Kidney glomerular epithelial cell (primary cell): ENCODE measurements around the gene ATP10B.
"Not testable (repeated sequence)": the region's sequence is repeated elsewhere in the genome, so short reads cannot be mapped to it uniquely, and the experiment has no call there.

Experiments
- DNase-seq: peaks from one replicate; lab custom pipeline; 2025; lab: John Stamatoyannopoulos, UW

ATP10B gene

GRCh38 chr5:160750938-160751657 is 100.9 kb downstream of the ATP10B start:
- no peak for DNase-seq

- DNase-seq: no peak
These were observed 102.3 kb downstream of the ATP10B start for GRCh38 chr5:160749682-160750081.

- DNase-seq: no peak
These were observed 103.0 kb downstream of the ATP10B start for GRCh38 chr5:160749026-160749425.

DNA sequence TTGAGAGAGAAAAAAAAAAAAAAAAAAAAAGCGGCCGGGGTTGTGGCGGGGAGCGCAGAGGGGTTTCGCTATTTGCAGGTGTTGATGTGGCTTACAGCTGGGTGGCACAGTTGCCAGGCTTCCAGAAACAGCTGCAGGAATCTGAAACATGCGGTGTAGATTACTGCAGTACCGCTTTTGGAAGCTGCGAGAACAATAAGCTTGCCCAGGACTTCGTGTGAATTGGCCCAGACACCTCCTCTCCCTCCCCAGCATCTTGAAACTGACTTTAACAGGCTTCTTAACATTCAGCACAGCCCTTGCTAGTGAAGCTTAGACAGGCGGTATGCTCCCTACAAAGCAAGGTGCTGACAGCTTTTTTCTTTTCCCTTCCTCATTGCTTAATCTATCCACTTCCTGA is 104.0 kb downstream of the ATP10B start:
- DNase-seq: no peak

DNA sequence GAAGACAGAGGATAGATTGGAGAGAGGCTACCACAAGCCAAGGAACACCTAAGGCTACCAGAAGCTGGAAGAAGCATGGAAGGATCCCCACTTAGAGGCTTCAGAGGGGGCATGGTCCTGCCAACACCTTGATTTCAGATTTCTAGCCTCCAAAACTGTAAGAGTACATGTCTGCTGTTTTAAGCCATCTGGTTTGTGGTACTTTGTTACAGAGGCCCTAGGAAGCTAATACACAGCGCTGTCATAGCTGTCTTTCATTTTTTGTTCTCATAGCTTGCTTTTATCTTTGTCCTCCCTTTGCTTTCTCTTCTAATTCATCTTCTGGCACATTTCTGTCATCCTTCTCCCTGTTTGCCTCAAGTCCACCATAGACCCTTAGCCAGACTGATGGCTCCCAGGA is 104.5 kb downstream of the ATP10B start:
- no peak for DNase-seq

DNA sequence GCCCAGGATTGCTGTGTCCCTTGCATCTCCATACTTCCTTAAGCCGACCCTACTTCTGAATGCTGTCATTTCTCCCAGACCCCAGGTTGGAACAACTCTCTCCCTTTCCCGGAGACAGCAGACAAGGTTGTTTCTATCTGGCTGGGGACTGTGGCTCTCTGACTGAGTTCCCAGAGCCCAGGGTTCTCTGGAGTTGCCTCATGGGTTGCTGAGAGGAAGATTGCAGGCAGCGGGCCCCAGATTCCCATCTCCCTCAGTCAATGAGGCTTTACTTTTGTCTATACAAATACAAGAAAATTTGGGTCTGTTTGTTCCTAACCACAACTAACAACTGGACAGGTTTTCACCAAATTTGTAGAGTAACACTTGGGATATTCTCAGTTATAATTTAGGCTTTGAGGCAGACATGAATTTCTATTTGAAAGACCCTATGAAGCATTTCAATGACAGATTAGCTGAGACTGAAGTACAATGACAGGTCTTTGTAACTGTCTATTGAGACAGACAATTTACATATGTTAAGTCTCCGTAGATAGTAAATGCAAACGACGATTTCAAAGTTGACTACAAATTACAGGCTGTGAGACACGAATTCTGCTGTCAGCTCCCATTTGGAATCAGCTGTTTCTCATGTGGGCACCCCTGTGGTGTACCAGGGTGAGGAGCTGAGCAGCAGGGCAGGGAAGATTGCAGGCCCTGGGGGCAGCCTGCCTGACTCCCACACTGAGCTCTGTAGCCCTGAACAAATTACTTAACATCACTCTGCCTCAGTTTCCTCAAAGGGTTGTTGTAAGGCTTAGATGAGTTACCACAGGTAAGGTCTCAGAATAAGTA is 107.5 kb downstream of the ATP10B start:
- DNase-seq: no peak

- DNase-seq: no peak
These were observed 109.0 kb downstream of the ATP10B start for GRCh38 chr5:160743027-160743426.

DNA sequence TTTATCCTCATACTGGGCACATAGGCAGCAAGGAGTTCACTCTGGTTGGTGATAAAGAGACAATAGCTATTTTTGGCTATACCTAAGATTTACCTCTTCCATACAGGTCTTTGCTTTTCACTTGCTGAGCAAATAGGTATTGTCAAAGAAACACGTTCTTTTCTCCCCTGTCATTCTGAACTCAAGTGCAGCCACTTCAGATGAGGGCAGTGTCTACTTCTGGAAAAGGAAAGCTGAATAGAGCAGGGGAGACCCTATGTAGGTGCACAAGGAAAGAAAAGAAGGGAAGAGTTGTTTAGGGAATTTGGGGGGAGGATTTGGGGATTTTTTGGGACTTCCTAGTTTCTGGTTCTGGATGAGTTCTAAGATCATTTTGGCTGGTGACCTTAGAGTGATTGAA is 109.6 kb downstream of the ATP10B start:
- no peak for DNase-seq

DNA sequence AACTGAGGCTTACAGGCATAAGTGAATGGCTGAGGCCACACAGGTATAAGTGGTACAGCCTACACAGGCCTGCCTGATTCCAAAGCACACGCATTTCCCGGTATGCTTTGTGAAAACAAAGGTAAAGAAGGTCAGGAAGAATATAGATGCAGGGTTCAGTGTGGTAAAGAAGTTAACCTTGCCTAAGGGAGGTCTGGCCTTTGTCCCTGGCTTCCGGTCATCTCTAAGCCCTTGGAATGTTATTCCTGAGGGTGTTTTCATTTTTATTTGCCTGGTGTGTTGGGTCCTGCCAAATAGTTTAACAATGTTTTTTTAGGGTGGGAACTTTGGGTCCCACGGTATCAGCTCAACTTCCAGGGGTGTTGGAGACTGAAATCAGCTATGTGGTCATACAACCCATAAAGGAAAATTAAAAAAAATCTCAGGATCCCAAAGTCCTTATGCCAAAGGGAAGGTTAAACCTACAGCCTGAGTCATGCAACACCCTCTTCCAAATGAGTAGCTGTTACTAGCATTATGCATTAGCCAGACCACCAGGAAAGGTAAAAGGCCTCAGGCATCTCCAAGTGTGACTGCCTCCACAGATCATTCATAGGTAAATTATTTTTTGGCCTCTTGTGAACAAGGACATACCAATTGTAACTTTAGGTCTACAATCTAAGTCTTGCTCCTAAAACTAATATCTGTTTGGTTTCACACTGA is 124.6 kb downstream of the ATP10B start:
- no peak for DNase-seq

DNA sequence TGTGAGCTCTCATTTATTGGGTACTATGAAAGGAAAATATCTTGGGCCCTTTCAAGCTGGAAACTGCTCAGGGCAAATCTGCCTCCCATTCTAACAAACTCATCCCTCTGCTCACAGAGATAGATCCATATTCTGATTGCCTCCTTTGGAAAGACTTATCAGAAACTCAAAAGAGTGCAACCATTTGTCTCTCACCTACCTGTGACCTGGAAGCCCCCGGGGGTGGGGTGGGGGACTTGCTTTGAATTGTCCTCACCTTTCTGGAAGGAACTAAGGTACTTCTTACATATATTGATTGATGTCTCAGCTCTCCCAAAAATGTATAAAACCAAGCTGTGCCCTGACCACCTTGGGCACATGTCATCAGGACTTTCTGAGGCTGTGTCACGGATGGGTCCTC is 125.3 kb downstream of the ATP10B start:
- no peak for DNase-seq

DNA sequence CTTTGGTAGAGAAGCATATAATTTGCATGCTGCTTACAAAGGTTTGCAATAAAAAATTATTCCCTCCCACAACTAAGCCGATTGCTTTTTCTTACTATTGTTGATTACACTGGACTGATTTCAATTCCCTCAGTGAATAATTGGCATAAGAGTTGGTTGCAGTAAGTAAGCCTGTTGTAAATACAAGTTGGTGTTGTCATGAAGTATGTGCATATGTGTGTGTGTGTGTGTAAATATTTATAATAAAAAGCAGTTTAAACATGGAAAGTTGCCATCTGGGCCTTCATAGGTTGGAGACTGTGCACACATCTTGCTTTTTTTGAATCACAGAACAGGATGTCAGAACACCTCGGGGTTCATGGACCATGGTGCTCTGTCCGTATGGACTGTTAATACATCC is 131.2 kb downstream of the ATP10B start:
- no peak for DNase-seq

DNA sequence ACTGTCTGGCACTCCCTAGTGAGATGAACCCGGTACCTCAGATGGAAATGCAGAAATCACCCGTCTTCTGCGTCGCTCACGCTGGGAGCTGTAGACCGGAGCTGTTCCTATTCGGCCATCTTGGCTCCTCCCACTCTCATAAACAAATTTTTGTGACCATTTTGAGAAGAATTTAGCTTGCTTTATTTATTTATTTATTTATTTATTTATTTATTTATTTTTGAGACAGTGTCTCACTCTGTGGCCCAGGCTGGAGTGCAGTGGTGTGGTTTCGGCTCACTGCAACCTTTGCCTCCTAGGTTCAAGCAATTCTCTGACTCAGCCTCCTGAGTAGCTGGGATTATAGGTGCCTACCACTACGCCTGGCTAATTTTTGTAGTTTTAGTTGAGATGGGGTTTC is 136.5 kb downstream of the ATP10B start:
- DNase-seq: not testable (repeated sequence)

GRCh38 chr5:160703547-160704189 is 148.3 kb downstream of the ATP10B start:
- no peak for DNase-seq

- DNase-seq: no peak
These were observed 149.1 kb downstream of the ATP10B start for GRCh38 chr5:160702934-160703333.

DNA sequence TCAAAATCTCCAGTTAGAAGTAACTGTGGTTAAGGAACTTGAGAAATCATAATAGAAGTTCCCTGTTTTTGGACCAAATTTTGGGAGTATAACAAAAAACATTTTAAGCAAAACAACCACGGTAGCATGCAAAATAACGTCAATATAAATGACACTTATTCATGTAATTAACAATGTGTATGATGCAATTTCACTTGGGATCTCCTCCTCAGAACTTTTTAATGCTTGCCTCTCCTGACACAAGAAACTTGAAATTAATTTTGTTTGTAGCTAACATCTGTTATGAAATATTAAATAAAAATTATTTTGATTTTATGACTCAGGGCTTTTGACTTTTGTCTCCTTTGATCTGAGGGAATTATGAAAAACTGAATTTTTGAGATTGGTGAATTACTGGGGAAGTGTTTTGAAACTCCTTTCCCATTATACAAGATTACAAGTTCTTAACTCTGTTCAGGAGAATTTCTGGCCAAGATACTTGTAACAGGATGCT is 149.7 kb downstream of the ATP10B start:
- DNase-seq: no peak

DNA sequence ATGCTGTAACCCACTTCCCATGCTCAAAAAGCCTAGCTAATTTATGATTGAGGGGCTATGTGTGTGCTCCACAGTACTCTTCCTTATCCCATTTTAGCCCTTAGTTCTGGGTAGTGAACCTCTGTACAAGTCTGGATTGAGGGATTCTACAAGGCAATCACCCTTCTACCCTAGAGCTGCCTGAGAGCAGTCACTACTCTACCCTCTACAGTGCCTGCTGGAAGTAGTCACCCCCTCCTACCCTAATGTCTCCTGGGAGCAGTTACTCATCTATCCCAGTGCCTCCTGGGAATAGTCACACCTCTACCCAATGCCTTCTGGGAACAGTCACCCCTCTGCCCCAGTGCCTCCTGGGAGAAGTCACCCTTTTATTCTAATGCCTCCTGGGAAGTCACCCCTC is 150.6 kb downstream of the ATP10B start:
- no peak for DNase-seq

DNA sequence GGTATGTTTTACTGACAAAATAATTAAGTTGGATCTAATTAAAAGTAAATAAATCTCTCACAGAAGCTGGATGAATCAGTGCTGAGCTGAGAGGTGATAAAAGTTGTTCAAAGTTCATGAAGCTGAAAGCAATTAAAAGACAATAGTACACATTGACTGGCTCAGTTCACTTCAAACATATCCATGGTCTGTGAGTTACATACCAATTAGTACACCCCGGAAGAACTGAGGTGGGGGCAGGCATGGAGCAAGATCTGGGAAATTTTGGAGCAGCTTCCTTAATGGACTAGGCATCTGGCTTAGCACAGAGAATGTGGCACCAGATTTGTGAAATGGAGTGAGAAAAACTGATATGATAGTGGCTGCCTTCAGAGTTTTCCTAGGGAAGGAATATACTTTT is 152.7 kb downstream of the ATP10B start:
- DNase-seq: no peak

DNA sequence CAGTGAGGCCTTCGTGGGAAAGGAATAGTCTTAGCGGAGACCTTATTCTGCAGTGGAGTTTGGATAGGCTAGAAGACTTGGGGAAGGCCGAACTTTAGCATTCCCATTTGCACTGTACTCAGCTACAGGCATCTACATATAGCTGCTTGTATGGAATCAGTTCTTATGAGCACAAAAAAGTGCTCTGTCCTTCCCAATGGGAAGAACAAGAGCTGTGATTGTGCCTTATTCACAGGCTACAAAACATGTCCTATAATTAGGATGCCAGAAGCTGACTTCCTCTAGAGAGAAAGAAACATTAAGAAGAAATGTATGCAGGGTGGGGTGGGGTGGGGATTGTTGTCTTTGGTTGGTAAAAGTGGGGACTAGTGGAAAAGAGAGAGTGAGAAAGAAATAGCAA is 154.7 kb downstream of the ATP10B start:
- no peak for DNase-seq

DNA sequence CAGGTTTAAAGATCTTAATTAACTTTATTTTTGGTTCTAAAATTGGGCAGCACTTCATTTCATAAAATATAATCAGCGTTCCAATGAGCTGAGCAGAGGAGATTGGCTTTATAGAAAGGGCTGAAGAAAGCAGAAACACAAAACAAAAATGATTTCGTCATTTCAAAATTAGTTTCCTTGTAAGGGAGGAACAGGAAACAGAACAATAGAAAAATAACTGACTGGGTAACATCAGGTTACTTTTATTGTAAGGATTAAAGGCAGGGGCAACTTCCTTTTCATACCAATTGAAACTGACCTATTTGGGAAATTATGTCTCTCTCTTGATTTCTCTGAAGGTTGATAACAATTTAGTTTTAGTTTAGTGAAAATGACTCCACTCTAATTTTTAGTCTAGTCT is 157.1 kb downstream of the ATP10B start:
- no peak for DNase-seq

DNA sequence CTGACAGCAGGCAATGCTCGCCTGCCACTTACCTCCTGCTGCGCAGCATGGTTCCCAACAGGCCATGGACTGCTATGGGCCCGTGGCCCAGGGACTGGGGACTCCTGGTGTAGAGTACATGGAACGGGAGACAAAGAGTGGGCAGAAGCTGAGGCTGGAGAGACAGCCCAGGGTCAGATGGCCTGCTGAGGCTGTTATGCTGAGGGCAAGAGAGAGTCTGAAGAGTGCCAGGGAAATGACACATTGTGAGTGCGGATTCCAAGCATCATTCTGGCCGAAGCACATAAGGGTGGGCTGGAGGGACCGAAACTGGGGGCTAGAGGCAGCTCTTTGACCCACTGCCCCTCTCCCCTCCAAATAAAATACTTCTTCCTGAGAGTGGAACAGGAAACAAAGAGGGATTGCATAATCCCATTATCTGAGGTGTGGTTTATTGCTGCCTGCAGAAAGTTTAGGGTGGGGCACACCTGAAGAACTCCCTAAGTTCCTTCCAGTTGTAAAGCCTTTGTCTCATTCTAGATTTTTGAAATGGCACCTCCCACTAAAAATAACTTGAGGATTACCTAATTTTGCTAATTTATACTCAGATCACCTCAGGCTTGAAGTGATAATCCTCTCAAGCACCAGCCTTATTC is 158.1 kb downstream of the ATP10B start:
- no peak for DNase-seq

DNA sequence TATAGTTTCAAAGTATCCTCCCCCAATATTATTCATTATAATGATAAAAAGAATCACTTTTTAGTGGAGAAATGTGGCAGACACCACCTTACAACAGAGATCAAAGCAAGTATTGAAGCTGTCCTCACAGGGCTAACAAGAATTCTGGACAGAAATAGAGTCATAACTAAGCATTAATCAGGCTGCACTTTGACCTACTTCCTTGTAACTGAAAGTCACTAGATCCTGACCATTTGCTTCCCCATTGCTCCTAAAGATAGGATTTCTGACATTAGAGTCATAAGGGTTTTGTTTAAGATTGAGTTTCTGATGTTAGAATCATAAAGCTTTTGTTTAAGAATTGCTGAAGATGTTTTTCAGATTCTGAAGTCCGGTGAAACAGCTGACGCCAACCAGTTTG is 159.7 kb downstream of the ATP10B start:
- no peak for DNase-seq

GRCh38 chr5:160685695-160686094 is 166.3 kb downstream of the ATP10B start:
- no peak for DNase-seq
